Ureter (tissue), 1 donor: Measurements from ENCODE around the gene LRFN2. TPM values are rescaled to one million over a fixed set of nuclear protein-coding genes. Genes with fewer than 3 reads are reported as not detected.

Experiments used
- DNase-seq: peaks from one replicate; pipeline ENCODE4 v3.0.0-alpha.2; 2020; ENCODE audit warnings: low spot score
- total RNA-seq: library from RNA; stranded (reverse); gene quantifications from one replicate; pipeline ENCODE4 v1.2.4, GENCODE V29; 2023
- donor health status: DM: yes; HTN: yes; CAD: no.

Gene LRFN2
- total RNA-seq, 1 donor from 2014 or later, result 0.34 TPM

DNA sequence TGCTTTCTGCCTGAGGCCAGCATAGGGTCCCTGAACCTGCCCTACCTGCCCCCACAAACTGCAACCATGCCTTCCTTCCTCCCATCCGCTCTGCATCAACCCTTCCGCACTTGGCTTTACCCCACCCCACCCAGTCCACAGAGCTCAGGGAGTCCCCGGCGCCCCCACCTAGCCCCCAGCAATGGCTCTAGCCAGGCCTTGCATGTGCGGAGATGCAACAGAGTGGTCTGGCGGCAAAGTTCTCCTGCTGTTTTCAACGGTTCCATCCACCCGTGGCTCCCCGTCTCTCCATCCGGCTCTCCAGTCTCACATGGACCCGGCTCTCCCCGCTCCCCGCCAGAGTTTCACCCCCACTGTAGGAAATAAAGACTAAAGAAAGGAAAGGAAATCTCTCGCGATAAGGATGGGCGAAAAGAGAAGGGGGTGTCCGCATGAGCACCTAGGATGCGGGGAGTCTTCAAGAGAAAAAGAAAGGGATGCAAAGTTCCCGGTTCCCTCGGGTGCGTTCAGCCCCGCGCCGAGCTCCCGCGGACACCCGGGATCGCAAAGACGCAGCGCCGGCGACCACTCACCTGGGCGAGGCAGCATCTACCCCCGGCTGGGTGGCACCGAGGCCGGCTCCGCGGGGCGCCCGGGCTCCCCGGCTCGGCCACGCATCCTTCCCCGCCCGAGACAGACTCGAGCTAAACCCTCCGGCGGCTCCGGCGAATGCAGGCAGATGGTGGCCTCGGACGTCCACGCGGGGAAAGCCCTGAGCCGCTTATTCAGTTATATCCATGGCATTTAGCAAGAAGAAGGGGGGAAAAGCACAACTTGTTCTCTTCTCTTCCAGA, 579 bp downstream of the LRFN2 start:
- DNase-seq, result no peak

DNA sequence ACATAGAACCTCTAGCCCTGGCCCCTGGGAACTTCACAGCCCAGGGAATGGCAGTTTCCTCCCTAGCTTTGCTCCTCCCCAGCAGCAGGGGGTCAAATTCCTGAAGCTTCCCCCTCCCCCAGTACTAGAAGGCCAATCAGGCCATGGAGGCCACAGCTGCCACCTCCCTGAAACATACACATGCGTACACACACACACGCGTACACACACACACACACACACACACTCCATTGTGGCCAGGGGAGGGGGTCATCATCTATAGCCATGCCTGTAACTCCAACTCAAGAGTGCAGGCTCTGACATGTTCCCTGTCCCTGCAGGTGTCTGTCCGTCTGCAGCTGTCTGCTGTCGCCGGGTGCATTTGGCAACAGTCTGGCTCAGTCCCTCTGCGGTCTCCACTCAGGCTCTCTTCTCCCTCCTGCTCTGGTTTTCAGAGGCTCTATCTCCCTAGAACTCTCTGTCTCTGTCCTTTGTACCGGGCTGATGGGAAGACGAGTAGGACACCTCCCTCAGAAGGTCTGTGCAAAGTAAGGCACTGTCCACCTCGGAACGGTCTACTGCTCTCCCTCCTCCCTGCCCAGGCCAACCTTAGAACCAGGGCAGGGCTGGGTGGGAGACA, 1.4 kb downstream of the LRFN2 start:
- DNase-seq, result no peak

DNA sequence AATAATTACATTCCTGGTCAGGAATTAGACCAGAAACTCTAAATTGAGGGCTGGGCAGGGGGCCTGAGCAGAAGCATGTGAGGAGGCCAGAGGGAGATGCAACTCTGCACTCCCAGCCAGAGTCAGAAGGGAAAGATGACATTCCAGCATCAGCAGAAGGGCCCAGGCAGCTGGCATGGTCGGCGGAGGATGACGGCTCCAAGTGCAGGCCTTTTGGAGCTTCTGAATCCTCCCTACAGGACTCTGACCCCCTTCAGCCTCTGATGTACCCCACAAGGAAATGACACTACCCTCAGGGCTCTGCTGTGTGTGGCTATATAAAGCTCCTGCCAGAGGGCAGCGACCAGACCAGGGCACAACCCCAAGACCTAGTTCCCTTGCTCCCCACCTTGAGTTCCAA, 1.9 kb downstream of the LRFN2 start:
- no peak for DNase-seq

DNA sequence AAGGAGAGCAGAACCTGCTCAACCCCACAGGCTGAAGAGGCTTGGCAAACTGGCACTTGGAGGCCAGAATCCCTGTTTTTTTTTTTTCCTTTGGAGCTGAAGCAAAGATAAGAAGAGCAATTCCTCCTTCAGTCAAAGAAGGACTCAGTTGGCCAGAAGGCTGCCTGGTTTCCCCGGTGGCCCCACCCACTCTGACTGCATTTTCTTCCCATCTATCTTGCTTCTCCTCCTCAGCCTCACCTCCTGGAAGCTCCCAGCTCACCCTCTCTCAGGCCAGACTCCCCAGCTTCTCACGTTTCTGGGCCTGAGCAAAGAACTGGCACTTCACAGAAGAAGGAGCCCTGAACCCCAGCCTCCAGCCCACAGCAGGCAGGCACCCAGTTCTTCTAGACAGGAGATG, 2.4 kb downstream of the LRFN2 start:
- DNase-seq, result no peak

DNA sequence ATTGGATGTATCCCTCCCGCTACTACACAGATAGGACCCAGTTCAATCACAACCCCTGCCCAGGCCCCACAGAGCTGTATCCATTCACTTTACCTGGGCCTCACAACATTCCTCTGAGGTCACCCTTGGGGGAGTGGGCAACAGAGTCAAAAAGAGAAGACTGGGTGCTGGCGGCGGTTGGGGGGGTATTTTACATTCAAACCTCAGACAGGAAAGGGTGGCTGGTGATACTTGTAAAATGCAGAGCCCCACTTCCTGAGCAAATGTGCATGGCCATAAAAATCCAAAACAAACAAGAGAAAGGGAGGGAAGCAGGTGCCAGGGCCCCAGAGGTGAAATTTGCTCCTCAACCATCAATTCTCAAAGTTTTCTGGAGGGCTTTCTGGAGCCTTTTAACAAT, 3.5 kb downstream of the LRFN2 start:
- DNase-seq, result no peak

DNA sequence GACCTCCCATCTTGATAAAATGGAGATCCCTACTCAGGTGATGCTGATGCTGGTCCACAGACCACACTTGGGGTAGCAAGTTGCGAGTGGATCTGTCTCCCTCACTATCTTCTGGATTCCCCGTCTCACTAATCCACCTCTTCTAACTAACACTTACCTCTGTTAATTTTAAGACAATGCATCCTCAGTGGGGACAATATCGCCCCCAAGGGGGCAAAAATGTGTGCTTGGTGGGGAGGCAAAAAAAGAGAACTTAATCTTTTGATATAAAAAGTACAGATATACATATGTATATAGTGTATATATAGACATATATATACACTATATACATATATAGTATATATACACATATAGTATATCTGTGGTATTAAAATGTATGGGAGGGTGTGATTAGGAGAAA, 4.3 kb downstream of the LRFN2 start:
- no peak for DNase-seq

DNA sequence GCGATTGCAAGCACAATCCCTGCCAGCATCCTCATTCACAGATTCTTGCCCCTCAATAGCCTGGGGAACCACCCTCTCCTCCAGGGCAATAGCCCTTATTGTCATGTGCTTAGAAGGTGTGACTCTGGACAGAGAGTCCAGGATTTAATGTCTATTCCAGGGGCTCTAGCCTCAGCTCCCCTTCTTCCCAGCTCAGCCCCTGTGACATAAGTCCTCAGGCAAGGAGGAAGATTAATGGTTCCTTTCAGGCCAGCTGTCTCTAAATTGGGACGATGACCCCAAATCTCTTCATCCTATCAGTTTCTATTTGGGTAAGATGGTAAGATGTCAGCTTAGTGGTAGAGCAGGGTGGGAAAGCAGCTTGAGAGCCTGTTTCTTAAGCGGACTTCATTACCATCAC, 8.1 kb downstream of the LRFN2 start:
- no peak for DNase-seq

DNA sequence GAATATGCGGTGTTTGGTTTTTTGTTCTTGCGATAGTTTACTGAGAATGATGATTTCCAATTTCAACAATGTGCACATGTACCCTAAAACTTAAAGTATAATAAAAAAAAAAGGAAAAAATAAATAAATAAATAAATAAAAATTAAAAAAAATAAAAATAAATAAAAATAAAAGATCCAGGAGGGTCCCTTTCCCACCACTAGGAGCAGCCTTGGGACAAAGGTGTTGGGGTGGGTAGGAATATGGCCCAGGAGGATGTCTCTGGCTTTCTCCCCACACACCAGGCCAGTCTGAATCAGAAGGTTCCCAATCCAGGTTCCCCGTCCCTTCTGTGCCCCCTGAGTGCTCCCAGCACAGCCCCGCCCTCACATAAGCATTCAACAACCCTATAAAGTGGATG, 9.5 kb downstream of the LRFN2 start:
- no peak for DNase-seq

DNA sequence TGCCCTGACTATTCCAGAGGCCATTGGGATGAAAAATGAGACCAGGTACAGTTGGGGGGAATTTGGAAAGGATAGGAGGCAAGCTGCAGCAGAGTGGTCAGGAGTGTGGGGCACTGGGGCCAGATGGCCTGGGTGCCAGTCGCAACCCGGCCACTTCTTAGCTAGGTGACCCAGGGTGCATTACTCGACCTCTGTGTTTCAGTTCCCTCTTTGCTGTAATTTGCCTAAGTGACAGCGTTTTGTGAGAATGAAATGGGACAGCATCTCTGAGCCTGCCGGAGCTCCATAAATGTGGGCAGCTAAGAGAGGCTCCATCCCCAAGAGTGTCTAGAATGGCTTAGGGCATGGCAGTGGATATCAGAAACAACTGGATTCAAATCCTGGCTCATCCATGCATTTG, 13.9 kb downstream of the LRFN2 start:
- DNase-seq, result no peak

DNA sequence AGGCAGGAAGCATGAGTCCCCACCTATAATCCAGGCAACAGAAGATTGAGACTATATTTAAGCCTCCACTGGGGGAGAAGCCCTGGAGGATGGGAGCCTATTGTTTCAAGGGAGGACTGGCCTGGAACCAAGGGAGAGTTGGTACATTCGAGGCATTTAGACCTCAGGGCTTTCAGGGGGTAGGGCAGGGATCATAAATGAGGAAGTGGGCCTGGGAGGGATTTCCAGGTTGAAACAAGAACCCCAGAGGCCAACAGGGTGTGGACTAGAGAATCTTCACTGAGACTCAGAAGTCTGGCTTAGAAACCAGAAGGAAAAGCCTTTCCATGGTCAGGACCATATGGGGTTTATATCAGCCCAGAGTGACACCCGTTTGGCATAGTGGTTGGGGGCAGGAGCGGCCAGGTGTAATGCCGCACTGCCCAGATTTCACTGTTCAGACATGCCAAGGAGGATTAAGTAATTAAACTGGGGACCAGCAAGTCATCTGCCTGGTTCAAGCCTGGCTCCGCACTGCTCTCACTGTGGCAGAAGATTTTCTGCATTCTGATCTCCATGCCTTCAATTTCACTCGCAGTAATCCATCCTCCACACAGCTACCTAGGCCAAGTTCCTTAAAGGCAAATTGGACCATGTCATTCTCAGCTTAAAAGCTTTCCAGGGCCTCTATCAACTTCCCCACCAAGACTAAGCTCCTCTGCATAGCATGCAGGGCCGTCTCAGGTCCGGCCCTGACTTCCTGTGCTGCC, 17.8 kb downstream of the LRFN2 start:
- DNase-seq, result no peak

DNA sequence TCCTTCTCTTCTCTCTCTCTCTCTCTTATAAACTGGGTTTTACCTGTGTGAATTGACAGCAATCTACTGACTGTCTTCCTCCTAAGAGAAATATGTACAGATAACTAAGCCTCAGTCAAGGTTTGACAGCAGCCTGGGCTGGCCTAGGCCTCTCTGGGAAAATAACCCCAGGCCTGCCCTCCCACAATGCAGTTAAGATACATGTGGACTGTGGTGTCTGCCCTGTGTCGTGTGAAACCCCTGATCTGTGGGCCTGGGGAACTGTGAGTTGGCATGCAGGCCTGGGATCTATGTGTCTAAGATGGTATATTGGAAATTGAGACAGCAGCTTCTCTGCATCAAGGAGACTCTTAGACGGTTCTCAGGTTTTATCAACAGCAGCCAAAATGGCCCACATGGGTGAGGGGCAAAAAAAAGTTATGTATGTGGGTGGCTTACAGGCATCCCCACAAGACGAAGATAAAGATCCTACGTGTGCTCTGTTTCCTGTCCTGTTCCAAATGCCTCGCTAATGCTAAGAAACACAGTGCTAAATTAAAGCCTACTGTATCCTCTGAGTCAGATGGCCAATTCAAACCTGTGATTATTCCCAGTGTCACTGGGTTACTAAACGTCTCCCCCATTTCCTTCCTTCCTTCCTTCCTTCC, 19.0 kb downstream of the LRFN2 start:
- no peak for DNase-seq

DNA sequence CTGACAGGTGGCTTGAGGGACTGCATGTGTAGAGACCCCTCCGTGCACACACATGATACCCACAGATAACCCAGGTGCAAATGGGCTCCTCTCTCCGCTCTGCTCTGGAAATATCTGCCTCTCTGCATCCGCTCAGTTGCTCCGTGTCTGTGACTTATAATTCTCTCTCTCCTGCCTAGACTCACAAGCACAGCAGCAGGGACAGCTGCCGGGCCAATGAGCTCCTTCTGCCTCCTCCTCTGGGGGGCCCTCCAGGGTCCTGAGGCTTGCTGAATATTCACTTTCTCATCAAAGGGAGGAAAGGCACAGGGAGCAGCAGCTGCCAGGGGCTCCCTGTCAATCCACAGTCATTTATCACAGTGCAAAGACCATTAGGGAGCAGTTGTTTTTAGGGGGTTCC, 24.1 kb downstream of the LRFN2 start:
- no peak for DNase-seq

DNA sequence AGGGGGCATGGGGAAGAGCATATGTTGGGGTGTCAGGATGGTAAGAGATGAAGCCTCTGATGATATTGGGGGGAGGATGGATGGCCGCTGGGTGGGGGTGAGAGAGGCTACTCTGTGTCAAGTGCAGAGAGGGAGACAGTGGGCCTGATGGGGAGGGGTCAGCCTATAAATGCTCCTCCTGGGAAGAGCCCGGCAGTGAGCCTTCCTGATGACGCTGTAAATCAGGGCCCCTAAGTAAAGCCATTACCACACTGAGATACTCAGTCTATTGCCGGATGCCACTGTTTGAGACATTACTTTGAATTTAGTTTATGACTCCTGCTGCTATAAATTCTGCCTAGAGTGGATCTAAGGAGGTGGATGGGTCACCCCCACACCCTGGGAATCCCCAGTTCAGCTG, 28.1 kb downstream of the LRFN2 start:
- no peak for DNase-seq

DNA sequence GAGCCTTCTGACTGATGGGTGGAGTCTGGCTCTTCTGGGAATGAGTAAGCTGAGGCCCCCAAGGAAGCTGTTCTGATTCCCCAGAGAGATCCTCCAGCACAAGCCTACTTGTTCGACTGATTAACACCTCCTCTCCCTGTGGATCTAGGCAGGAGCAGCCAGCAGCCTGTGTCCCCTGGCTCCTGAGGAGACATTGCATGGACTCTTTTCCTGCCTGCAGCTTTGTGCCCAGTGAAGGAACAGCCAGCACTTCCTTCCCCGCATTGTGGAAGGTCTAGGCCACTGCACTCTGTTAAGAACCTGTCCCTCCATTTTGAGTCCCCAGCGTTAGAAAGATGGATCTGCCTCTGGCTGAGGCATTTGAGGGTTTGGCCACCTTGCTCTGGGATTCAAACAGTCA, 29.1 kb downstream of the LRFN2 start:
- no peak for DNase-seq

DNA sequence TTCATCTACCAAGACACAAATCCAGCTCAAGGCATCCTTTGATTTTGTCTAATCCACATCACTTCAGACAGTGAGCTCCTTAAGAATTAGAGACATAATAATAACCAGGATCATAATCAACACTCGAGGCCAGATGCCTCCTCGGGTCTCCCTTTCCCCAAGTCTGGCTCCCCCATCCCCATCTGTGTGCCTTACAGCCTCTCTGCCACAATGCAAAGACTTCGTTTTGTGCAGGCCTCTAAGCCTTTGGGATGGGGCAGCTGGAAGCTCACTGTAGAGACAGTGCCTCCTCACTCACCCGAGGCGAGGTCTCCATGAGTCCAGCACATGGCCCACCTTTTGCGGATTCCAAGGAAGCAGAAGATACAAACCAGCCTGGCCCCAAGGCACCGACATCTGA, 30.3 kb downstream of the LRFN2 start:
- DNase-seq, result no peak

DNA sequence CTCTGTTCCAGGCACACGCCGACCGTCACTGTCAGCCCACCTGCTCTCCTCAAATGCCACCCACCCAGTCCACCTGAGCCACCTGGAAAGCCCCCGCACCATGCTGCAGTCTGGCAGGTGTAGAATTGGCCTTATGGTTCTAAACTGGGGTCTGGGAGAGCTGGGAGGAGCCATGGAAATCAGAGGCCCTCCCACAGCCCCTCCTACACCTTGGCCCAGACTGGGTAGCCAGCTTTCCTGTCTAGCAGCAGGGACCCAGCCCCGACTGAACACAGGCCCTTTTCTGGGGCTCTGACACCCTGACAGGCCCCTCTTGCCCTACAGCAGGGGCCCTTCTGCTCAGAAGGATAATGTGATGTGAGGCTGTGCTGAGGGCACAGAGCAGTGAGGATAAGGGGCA, 31.1 kb downstream of the LRFN2 start:
- DNase-seq, result no peak

DNA sequence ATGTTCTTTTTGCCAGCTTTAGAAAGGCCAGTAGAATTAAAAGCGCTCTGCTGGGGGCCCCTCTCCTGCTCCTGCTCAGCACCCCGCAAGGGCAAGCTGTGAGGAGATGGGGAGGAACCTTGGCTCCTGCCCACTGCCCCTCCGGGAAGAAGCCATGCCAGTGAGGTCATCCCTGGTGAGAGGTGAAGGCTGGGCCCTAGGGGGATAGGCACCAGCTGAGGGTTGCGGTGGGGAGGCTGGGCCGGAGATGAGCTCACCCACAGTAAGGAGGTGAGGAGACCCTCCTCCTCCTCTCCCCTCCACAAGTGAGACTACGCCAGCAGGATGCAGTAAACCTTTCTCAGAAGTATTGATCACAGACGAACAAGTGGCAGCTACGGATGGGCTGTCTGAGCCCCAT, 32.1 kb downstream of the LRFN2 start:
- no peak for DNase-seq

DNA sequence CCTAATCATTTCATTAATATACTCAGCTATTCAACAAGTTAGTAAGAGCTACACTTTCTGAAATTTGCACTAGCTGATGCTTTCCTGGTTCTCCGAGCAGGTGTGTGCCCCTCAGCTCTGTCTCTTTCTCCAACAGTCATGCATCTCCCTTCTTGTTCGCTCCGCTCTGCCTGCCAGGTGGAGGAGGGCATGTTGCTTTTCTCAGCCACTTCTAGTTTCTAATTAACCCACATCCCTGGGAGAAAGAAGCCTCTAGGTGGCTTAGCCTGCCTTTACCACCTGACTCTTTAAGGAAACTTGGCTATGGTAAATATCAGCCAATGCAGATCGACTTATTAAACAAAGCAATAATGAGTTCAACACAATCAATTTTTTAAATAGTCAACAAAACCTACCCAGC, 34.2 kb downstream of the LRFN2 start:
- no peak for DNase-seq

DNA sequence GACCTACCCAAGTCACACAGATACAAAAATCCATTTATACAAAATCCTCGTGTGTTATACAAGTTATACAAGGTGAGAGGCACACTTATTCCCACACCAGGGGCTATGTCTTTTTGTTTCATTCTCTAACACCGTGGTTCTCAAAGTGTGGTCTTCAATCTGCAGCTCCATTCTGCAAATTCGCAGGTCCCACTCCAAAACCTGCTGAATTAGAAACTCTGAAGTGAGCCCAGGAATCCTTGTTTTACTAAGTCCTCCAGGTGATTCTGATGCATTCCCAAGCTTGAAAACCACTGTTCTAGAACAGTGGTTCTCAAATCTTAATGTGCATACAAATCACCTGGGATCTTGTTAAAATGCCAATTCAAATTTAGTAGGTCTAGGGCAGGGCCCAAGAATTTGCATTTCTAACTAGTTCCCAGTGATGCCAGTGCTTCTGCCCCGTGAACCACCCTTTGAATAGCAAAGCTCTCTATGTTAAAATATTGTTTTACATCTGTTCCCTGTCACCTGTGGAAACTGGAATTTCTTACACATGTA, 35.1 kb downstream of the LRFN2 start:
- no peak for DNase-seq

DNA sequence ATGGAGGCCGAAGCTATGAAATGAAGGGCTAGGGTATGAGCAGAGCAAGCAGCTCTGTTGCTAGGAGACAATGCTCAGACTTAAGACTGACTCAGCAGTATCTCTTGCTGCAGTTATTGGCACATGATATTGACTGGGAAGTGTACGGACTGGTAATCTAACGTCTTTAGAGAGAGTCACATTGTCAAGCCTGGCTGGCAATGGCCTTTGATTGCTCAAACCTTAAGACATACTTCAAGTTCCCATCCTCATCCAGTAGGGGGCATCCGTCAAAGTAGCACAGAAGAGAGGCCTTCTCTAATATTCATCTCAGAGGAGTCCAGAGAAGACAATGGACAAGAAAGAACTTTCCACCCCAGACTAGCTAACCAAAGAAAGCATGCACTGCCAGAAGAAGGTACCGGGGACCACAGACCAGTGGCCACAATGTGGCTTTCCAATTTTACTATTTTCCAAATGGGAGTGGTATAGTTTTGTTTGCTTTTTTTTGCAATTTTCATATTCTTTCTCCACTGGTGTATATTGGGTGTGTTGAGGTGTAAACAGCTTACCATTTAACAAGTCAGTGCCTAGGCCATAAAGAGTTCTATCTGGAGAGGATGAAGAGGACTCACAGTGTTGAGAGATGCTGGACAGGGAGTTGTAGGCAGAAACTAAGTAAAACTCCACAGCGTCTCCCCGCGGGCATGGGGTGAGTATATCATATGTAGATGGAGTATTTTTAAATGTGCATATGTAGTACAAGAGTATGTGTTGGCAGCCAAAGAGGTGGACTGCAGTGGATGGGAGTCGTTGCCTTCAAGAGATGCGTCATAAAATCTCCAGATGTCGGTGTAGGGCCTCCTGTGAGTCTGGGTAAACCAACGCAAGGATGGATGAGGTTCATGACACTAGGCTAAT, 36.7 kb downstream of the LRFN2 start:
- no peak for DNase-seq

DNA sequence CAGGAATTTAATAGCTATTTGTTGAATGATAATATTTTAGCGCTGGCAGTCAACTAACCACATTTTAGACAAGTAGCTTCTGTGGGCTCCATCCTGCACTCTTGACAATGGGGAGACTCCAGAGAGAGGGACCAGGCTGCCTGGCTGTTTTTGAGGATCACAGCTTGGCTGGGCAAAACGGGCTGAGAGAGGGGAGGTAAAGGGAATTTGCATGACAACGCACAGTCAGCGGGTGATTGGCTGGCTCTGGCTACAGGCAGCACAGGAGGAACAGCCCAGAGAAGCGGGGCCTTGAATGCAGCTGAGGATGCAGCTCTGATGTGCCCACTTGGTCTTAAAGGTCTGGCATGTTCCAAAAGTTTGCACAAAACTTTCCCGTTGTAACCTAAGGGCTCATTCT, 41.2 kb downstream of the LRFN2 start:
- no peak for DNase-seq
